Measurements from ENCODE around the gene EPS8L2.

Gene EPS8L2

GRCh38 chr11:701741-702461, 4.1 kb upstream of the EPS8L2 start:
- DNase-seq (ENCODE audit: low read depth), result no peak
- H3K4me3 ChIP-seq (ENCODE audit: low read depth, low read length), result no peak overlapping the region

DNA sequence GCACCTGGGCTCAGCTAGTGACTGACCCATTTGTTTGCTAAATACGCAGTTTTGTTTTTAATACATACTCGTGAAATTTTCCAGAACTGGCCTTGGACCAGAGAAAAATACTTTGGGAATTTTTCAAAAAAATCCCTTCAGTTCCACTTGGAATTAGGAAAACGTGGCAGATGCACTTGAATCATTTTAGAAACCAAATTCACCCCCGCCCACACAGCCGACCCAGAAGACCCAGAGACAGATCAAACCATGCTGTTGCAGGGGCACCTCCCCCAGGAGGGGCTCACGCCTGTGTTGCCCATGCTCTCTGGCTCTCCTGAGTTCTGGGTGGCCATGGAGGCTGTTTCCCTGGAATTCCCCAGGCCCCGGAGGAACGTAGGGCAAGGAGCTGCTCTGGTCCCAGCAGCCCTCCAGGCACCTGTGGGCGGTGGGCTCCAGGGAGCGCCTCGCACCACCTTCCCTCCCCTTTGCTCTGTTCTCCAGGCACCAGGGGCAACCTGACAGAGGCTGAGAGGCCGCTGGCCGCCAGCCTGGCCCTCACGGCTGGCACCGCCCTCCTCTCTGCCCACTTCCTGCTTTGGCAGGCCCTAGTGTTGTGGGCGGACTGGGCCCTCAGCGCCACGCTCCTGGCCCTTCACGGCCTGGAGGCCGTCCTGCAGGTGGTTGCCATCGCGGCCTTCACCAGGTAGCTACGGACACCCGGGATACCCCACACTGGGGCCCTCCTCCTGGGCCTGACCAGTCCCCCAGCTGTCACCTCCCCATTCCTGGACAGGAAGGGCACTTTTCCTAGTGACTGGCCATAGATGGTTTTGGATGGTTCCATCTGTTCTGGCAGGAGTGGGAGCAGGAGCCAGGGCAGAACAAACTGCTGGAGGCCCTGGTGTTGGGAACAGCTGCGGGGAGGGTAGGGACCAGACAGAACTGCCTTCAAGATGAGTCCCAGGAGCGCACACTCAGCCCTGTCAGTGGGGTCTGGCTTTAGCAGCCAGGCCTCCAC, 3.3 kb upstream of the EPS8L2 start:
- H3K4me3 ChIP-seq (ENCODE audit: low read depth, low read length), result no peak overlapping the region
- DNase-seq (ENCODE audit: low read depth), result no peak

DNA sequence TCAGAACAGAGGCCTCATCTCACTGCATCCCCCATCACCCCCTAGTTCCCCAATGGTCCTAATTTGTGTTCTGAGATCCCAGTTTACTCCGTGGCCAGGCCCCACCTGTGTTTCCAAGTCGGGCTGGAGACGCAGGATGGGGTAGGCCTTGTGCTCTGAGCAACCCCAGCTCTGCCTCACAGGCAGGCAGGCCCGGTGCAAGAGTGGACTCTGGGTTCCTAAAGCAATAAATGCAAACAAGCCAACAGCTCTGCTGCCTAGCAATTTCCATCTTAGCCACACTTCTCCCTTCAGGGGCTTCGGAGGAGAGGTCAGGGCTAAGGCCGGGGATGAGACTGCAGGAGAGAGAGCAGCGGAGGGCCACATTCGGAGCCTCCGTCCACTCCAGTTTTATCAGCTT, 2.5 kb upstream of the EPS8L2 start:
- H3K4me3 ChIP-seq (ENCODE audit: low read depth, low read length), result no peak overlapping the region
- no peak for DNase-seq (ENCODE audit: low read depth)

GRCh38 chr11:704228-704674, 1.8 kb upstream of the EPS8L2 start:
- DNase-seq (ENCODE audit: low read depth), result no peak

DNA sequence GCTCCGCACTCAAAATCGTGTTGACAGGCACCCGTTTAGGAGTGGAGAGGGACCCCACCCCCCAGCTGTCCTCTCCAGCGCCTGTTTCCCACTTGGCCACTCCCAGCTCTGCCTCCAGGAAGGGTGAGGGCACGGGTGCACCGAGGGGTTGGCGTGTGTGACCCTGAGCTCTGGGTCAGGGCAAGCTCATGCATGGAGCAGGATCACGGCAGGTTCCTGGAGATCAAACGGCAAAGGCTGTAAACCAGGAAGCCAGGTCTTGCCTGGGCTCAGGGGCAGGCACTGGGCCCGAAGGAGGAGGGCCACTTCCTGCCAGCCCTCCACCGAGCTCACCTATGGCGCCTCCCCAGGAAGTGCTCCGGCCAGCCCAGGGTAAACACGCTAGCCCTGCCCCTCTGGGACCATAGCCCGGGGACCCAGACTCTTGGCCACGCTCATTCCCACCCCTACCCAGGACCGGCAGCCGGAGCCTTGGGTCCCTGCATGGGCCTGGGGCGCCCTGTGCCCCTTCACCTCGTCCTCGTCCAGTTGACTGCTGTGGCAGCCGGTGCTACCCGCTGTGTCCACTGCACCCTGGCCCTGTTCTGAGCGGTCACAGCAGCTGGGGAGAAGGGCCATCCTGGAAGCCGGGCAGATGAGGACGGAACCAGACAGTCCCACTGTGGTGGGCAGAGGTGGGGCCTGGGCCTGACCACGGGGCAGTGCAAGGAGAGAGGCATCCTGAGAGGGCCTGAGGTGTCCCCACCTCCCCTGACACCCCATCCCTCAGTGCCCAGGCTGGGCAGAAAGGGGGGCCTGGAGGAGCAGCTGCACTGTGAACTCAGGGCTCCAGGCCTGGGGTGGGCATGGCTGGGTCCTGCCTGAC, 1.0 kb upstream of the EPS8L2 start:
- peak overlapping the region; percentile 56 for H3K4me3 ChIP-seq (ENCODE audit: low read depth, low read length)
- no peak for DNase-seq (ENCODE audit: low read depth)

More at GRCh38 chr11:704228-704674, 1.8 kb upstream of the EPS8L2 start:
- H3K4me3 ChIP-seq (ENCODE audit: low read depth, low read length), result no peak overlapping the region

- no peak for DNase-seq (ENCODE audit: low read depth)
These were observed 467 bp downstream of the EPS8L2 start for GRCh38 chr11:706439-706956.

GRCh38 chr11:706957-707816, 1.2 kb downstream of the EPS8L2 start:
- H3K4me3 ChIP-seq (ENCODE audit: low read depth, low read length), result peak overlapping the region; percentile 56
- DNase-seq (ENCODE audit: low read depth), result no peak

More at GRCh38 chr11:706439-706956, 467 bp downstream of the EPS8L2 start:
- H3K4me3 ChIP-seq (ENCODE audit: low read depth, low read length), result peak overlapping the region; percentile 56

- no peak overlapping the region for H3K4me3 ChIP-seq (ENCODE audit: low read depth, low read length)
- no peak for DNase-seq (ENCODE audit: low read depth)
These were observed 1.9 kb downstream of the EPS8L2 start for GRCh38 chr11:707817-708420.

- DNase-seq (ENCODE audit: low read depth), result no peak
These were observed 2.5 kb downstream of the EPS8L2 start for GRCh38 chr11:708511-708910.

DNA sequence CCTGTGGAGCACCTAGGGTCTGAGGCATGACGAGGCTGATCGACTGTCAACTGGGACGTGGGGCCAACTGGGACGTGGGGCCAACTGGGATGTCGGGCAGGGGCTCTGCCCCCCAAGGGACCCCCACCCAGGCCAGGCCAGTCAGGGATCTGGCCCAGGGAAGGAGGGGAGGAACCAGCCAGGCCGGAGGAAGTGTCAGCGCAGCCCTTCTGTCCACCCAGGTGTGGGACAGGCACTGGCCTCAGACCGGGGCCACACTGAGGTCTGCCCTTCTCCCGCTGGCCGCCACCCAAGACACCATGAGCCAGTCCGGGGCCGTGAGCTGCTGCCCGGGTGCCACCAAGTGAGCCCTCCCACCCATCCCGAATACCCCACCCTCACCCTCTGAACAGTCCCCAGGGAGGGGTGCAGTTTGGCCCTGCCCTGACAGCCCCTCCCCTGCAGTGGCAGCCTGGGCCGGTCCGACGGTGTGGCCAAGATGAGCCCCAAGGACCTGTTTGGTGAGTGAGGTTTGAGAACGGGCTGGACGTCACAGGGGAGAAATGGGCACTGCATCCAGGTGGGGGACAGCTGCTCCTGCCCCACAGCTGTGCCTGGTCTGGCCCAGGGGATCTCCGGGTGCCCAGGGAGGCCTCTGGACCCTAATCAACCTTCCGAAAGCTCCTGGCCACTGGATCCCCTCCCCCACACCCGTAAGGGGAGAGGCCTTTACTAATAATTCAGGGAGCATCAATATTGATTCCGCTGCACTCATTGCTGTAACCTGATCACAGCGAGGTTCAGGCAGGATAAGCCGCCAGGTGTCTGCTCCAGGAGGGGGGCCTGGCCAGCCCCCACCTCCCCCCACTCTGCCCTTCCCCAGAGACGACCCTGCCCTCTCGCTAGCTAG, 3.3 kb downstream of the EPS8L2 start:
- H3K4me3 ChIP-seq (ENCODE audit: low read depth, low read length), result no peak overlapping the region
- no peak for DNase-seq (ENCODE audit: low read depth)

More at GRCh38 chr11:708511-708910, 2.5 kb downstream of the EPS8L2 start:
- H3K4me3 ChIP-seq (ENCODE audit: low read depth, low read length), result no peak overlapping the region

- DNase-seq (ENCODE audit: low read depth), result no peak
- H3K4me3 ChIP-seq (ENCODE audit: low read depth, low read length), result no peak overlapping the region
These were observed 8.4 kb downstream of the EPS8L2 start for GRCh38 chr11:714436-714835.

DNA sequence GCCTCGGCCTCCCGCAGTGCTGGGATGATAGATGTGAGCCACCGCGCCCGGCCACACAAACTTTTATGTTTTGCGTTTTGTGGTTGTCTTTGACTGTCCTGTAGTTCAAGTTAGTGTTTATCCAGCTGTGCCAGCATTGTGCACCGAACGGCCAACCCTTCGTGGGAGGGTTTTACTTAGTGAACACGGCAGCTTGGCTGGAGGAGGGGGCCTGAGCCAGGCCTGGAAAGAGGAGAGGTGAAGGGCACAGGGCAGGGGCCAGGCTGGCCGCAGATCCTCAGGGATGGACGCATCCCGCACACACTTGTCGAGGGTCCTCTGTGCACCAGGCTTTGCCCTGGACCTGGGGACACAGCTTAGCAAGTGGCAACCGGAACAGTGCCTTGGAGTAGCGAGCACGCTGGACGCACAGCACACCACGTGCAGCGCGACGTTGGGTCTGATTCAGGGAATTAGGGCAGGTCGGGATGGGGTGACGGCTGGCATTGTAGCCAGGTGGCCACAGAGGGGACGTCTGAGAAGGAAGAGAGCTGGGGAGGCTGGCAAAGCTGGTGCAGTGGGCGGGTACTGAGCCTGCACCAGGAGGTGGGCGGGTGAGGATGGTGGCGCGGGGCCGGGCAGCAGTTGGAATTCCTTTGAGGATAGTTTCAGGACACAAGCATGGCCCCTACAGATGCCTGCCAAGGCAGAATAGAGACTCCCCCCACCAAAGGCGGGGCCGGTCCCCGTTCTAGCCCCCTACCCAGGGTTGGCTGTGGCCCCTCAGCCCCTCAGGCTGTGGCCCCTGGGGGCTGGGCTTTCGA, 13.4 kb downstream of the EPS8L2 start:
- no peak overlapping the region for H3K4me3 ChIP-seq (ENCODE audit: low read depth, low read length)
- no peak for DNase-seq (ENCODE audit: low read depth)

DNA sequence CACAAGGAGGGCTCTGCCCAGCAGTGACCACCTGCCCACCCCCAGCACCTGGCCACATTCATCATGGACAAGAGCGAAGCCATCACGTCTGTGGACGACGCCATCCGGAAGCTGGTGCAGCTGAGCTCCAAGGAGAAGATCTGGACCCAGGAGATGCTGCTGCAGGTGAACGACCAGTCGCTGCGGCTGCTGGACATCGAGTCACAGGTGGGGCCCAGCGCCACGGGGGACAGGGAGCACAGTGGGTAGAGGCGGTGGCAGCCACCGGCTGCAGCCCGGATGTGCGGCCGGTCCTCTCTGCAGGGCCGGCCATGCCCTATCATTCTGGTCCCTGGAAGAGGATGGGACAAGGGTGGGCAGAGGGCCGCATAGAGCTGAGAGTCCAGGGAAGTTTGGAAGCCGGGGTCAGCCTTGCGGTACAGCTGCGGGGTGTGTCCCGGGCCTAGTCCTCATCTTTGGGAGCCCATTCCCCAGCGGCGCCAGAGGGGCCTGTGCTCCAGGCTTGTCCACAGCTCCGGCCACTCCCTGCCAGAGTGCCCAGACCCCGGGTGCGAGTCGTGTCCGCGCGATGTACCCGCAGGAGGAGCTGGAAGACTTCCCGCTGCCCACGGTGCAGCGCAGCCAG, 14.1 kb downstream of the EPS8L2 start:
- no peak overlapping the region for H3K4me3 ChIP-seq (ENCODE audit: low read depth, low read length)
- no peak for DNase-seq (ENCODE audit: low read depth)

DNA sequence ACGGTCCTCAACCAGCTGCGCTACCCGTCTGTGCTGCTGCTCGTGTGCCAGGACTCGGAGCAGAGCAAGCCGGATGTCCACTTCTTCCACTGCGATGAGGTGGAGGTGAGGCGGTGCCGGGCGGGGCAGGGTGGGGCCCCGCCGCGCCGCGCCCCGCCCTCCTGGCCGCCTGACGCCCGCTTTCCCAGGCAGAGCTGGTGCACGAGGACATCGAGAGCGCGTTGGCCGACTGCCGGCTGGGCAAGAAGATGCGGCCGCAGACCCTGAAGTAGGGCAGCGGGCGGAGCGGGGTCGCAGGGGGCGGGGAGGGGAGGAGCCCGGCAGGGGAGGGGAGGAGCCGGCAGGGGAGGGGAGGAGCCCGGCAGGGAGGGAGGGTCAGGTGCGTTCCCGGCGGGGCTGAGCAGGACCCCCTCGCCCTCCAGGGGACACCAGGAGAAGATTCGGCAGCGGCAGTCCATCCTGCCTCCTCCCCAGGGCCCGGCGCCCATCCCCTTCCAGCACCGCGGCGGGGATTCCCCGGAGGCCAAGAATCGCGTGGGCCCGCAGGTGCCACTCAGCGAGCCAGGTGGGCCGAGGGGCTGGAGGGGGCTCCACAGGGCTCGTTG, 14.7 kb downstream of the EPS8L2 start:
- DNase-seq (ENCODE audit: low read depth), result no peak
- no peak overlapping the region for H3K4me3 ChIP-seq (ENCODE audit: low read depth, low read length)

- H3K4me3 ChIP-seq (ENCODE audit: low read depth, low read length), result no peak overlapping the region
- no peak for DNase-seq (ENCODE audit: low read depth)
These were observed 15.3 kb downstream of the EPS8L2 start for GRCh38 chr11:721247-721740.
